ENCODE measurements around the gene DENND1A.

The DENND1A gene

GRCh38 chr9:123361086-123361730 is 568.7 kb downstream of the DENND1A start:
- H3K9ac ChIP-seq (ENCODE audit: low read length): no peak overlapping the region
- TF ChIP-seq CTCF (IDR thresholded peaks at IDR 0.05; ENCODE audit: insufficient read depth, low read length, poor library complexity, severe bottlenecking) (no peak), EZH2phosphoT487 (conservative IDR thresholded peaks at IDR 0.05; ENCODE audit: low read length) (no peak)
- H3K4me3 ChIP-seq (ENCODE audit: insufficient read depth, low read length, poor library complexity, severe bottlenecking): no peak overlapping the region
- no peaks in the 10 kb centered on the region for H3K9me2 ChIP-seq (replicated peaks; ENCODE audit: insufficient read depth, low read length)
- no peaks in the 10 kb centered on the region for H3K36me3 ChIP-seq (ENCODE audit: low read length)
- no peaks in the 10 kb centered on the region for H3F3A ChIP-seq (ENCODE audit: insufficient read depth)
- H4K20me1 ChIP-seq (ENCODE audit: low read depth, low read length): no peaks in the 10 kb centered on the region
- no peaks in the 10 kb centered on the region for H3K27me3 ChIP-seq (ENCODE audit: low read length)
- H3K4me2 ChIP-seq (ENCODE audit: low read depth, low read length, poor library complexity, severe bottlenecking): no peak overlapping the region
- H3K9me3 ChIP-seq (ENCODE audit: insufficient read depth, low read length): no peaks in the 10 kb centered on the region
- H3K27ac ChIP-seq (ENCODE audit: low read depth, low read length): no peak overlapping the region
- H3K79me2 ChIP-seq (ENCODE audit: insufficient read depth, low read length): no peaks in the 10 kb centered on the region
- H2AFZ ChIP-seq (ENCODE audit: low read depth, low read length, severe bottlenecking): no peak overlapping the region

- H3K27me3 ChIP-seq (ENCODE audit: low read length): no peaks in the 10 kb centered on the region
- H3F3A ChIP-seq (ENCODE audit: insufficient read depth): no peaks in the 10 kb centered on the region
- H2AFZ ChIP-seq (ENCODE audit: low read depth, low read length, severe bottlenecking): no peak overlapping the region
- H3K36me3 ChIP-seq (ENCODE audit: low read length): no peaks in the 10 kb centered on the region
- no peak for TF ChIP-seq EZH2phosphoT487 (conservative IDR thresholded peaks at IDR 0.05; ENCODE audit: low read length)
- TF ChIP-seq CTCF (IDR thresholded peaks at IDR 0.05; ENCODE audit: insufficient read depth, low read length, poor library complexity, severe bottlenecking): no peak
- no peak overlapping the region for H3K27ac ChIP-seq (ENCODE audit: low read depth, low read length)
- H3K9ac ChIP-seq (ENCODE audit: low read length): no peak overlapping the region
- H4K20me1 ChIP-seq (ENCODE audit: low read depth, low read length): no peaks in the 10 kb centered on the region
- H3K9me3 ChIP-seq (ENCODE audit: insufficient read depth, low read length): no peaks in the 10 kb centered on the region
- H3K79me2 ChIP-seq (ENCODE audit: insufficient read depth, low read length): no peaks in the 10 kb centered on the region
- no peak overlapping the region for H3K4me3 ChIP-seq (ENCODE audit: insufficient read depth, low read length, poor library complexity, severe bottlenecking)
- H3K9me2 ChIP-seq (replicated peaks; ENCODE audit: insufficient read depth, low read length): no peaks in the 10 kb centered on the region
- H3K4me2 ChIP-seq (ENCODE audit: low read depth, low read length, poor library complexity, severe bottlenecking): no peak overlapping the region
Measured at GRCh38 chr9:123360161-123361085, 569.5 kb downstream of the DENND1A start.

- TF ChIP-seq CTCF (IDR thresholded peaks at IDR 0.05; ENCODE audit: insufficient read depth, low read length, poor library complexity, severe bottlenecking): no peak
- TF ChIP-seq EZH2phosphoT487 (conservative IDR thresholded peaks at IDR 0.05; ENCODE audit: low read length): no peak
- Histone ChIP-seq H2AFZ (ENCODE audit: low read depth, low read length, severe bottlenecking) (no peak overlapping the region), H3F3A (ENCODE audit: insufficient read depth) (no peaks in the 10 kb centered on the region), H3K79me2 (ENCODE audit: insufficient read depth, low read length) (no peaks in the 10 kb centered on the region), H3K4me2 (ENCODE audit: low read depth, low read length, poor library complexity, severe bottlenecking) (no peak overlapping the region), H3K27ac (ENCODE audit: low read depth, low read length) (no peak overlapping the region), H3K4me3 (ENCODE audit: insufficient read depth, low read length, poor library complexity, severe bottlenecking) (no peak overlapping the region), H4K20me1 (ENCODE audit: low read depth, low read length) (no peaks in the 10 kb centered on the region), H3K9me2 (replicated peaks; ENCODE audit: insufficient read depth, low read length) (no peaks in the 10 kb centered on the region), H3K9me3 (ENCODE audit: insufficient read depth, low read length) (no peaks in the 10 kb centered on the region), H3K36me3 (ENCODE audit: low read length) (no peaks in the 10 kb centered on the region), H3K27me3 (ENCODE audit: low read length) (no peaks in the 10 kb centered on the region), H3K9ac (ENCODE audit: low read length) (no peak overlapping the region)
Measured at GRCh38 chr9:123359546-123359945, 570.4 kb downstream of the DENND1A start.

Measured in SU-DHL-6 (cell line).